Measurements from ENCODE around the gene FABP3. TPM values are rescaled to one million over a fixed set of nuclear protein-coding genes. Genes with fewer than 3 reads are reported as not detected.

The FABP3 gene
- total RNA-seq, 4 donors from 2014 or later, result 28.2 to 77.6 (median 33.2) TPM; not detected in 1

DNA sequence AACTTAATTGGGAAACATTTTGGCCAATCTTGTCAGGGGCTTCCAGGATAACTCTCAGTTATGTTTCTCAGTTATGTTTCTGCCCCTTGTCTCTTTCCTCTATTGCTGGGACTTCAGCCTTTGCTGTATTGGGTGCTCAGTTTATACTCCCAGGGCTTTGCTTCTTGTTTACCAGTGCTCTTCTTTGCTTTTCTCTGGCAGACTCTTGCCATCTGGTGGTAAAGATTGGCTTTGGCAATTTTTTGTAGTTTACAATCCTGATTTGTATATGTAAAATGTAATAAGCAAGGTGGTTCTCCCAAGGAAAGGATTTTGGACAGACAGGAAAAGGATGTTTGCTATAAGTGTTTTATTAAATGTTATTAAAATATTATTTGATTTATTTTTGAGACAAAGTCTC is 37.9 kb downstream of the FABP3 start:
- Histone ChIP-seq H3K9me3 (no peaks in the 10 kb centered on the region), H3K27ac (no peak overlapping the region), H3K27me3 (no peaks in the 10 kb centered on the region), H3K4me1 (no peaks in the 10 kb centered on the region), H3K4me3 (no peak overlapping the region), H3K36me3 (no peaks in the 10 kb centered on the region)
- no peak for TF ChIP-seq POLR2A (IDR thresholded peaks at IDR 0.05)
- peak in 3 of 4 experiments; percentile 23 to 41 (median 35) for TF ChIP-seq CTCF (IDR thresholded peaks at IDR 0.05)
- intact Hi-C loops (cut with DNase I; ENCODE audit: low total_unique reads), result no loop called here
- DNase-seq, result no peak

DNA sequence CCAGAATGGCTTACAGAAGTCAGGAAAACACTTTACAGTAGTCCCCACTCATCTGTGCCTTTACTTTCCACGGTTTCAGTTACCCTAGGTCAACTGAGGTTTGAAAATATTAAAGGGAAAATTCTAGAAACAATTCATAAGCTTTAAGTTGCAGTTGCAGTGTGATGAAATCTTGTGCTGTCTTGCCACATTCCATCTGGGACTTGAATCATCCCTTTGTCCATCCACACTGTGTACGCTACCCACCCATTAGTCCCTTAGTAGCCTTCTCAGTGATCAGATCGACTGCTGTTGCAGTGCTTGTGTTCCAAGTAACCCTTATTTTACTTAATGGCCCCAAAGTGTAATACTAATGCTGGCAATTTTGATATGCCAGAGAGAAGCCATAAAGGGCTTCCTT is 45.5 kb downstream of the FABP3 start:
- H3K9me3 ChIP-seq, result no peaks in the 10 kb centered on the region
- intact Hi-C loops (cut with DNase I; ENCODE audit: low total_unique reads), result no loop called here
- no peaks in the 10 kb centered on the region for H3K36me3 ChIP-seq
- TF ChIP-seq CTCF (IDR thresholded peaks at IDR 0.05) (no peak), POLR2A (IDR thresholded peaks at IDR 0.05) (no peak)
- H3K4me3 ChIP-seq, result no peak overlapping the region
- no peaks in the 10 kb centered on the region for H3K4me1 ChIP-seq
- no peak for DNase-seq
- H3K27ac ChIP-seq, result no peak overlapping the region
- no peaks in the 10 kb centered on the region for H3K27me3 ChIP-seq

DNA sequence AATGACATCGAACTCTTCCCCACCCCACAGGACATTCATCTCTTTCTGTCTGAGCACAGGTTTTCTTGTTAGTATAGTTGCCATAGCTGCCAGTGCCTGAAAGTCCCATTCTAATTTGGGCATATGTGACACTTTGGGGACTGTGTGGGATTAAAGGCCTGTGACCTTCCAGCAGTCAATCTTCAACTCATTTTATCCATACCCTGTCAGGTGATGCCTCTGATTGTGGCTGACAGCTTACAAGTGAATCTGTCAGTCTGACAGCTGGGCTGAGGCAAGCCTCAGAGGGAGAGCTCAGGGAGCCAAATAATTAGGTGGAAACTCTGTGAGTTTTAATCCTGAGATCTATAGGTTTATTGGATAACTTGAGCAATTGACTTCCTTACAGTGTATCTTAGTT is 46.4 kb downstream of the FABP3 start:
- Histone ChIP-seq H3K4me1 (no peaks in the 10 kb centered on the region), H3K4me3 (no peak overlapping the region), H3K36me3 (no peaks in the 10 kb centered on the region), H3K9me3 (no peaks in the 10 kb centered on the region), H3K27me3 (no peaks in the 10 kb centered on the region), H3K27ac (no peak overlapping the region)
- intact Hi-C loops (cut with DNase I; ENCODE audit: low total_unique reads), result no loop called here
- DNase-seq, result no peak
- no peak for TF ChIP-seq CTCF (IDR thresholded peaks at IDR 0.05)
- TF ChIP-seq POLR2A (IDR thresholded peaks at IDR 0.05), result no peak

- Histone ChIP-seq H3K4me1 (no peaks in the 10 kb centered on the region), H3K9me3 (no peaks in the 10 kb centered on the region), H3K27ac (no peak overlapping the region), H3K27me3 (no peaks in the 10 kb centered on the region), H3K36me3 (no peaks in the 10 kb centered on the region), H3K4me3 (no peak overlapping the region)
- TF ChIP-seq CTCF (IDR thresholded peaks at IDR 0.05) (no peak), POLR2A (IDR thresholded peaks at IDR 0.05) (no peak)
- intact Hi-C loops (cut with DNase I; ENCODE audit: low total_unique reads), result no loop called here
- no peak for DNase-seq
Observed at GRCh38 chr1:31324992-31325391, 47.9 kb downstream of the FABP3 start.

DNA sequence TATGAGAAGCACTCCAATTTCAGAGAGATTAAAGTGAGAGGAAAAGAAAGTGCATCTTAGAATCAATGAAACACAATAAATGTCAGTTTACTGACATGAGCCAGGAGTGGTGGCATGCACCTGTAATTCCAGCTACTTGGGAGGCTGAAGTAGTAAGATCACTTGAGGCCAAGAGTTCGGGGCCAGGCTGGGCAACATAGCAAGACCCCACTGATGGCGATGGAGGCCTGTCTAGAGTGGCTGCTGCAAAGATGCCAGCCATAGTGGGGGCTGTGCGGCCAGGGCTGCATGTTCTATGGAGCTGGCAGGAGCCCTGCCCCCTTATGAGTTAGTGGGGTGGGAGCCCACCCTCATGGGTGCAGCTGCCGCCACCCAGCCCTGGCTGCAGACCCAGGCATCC is 48.8 kb downstream of the FABP3 start:
- H3K27ac ChIP-seq, result no peak overlapping the region
- H3K4me3 ChIP-seq, result no peak overlapping the region
- intact Hi-C loops (cut with DNase I; ENCODE audit: low total_unique reads), result no loop called here
- no peaks in the 10 kb centered on the region for H3K4me1 ChIP-seq
- DNase-seq, result no peak
- TF ChIP-seq POLR2A (IDR thresholded peaks at IDR 0.05), result no peak
- no peak for TF ChIP-seq CTCF (IDR thresholded peaks at IDR 0.05)
- H3K36me3 ChIP-seq, result no peaks in the 10 kb centered on the region
- H3K27me3 ChIP-seq, result no peaks in the 10 kb centered on the region
- H3K9me3 ChIP-seq, result no peaks in the 10 kb centered on the region

All from uterus (tissue), 4 donors.